GM18867 (cell line): ENCODE data around the gene CDH4.

Source experiments
- ATAC-seq: cut with Tn5 transposase; IDR thresholded peaks from one replicate; pipeline ENCODE4 v1.9.1; 2021; ENCODE audit warnings: mild to moderate bottlenecking, moderate library complexity; ENCODE audit not compliant: unreplicated experiment

CDH4 gene

GRCh38 chr20:61723529-61724257 is 471.6 kb downstream of the CDH4 start:
- no peak for ATAC-seq

GRCh38 chr20:61724376-61724775 is 472.3 kb downstream of the CDH4 start:
- no peak for ATAC-seq

GRCh38 chr20:61725145-61725544 is 473.1 kb downstream of the CDH4 start:
- ATAC-seq: no peak

- ATAC-seq: no peak
Measured at GRCh38 chr20:61725966-61726365, 473.9 kb downstream of the CDH4 start.

- ATAC-seq: no peak
Measured at GRCh38 chr20:61726979-61727378, 474.9 kb downstream of the CDH4 start.

GRCh38 chr20:61727761-61728160 is 475.7 kb downstream of the CDH4 start:
- ATAC-seq: no peak

- ATAC-seq: no peak
Measured at GRCh38 chr20:61728326-61728725, 476.3 kb downstream of the CDH4 start.

GRCh38 chr20:61728786-61729770 is 477.0 kb downstream of the CDH4 start:
- no peak for ATAC-seq

- no peak for ATAC-seq
Measured at GRCh38 chr20:61730631-61731362, 478.7 kb downstream of the CDH4 start.

GRCh38 chr20:61731363-61732181 is 479.5 kb downstream of the CDH4 start:
- ATAC-seq: no peak

- ATAC-seq: no peak
Measured at GRCh38 chr20:61732511-61733210, 480.6 kb downstream of the CDH4 start.

GRCh38 chr20:61733216-61733615 is 481.2 kb downstream of the CDH4 start:
- no peak for ATAC-seq

- no peak for ATAC-seq
Measured at GRCh38 chr20:61733891-61734732, 482.1 kb downstream of the CDH4 start.

GRCh38 chr20:61734733-61735502 is 482.9 kb downstream of the CDH4 start:
- no peak for ATAC-seq

- no peak for ATAC-seq
Measured at GRCh38 chr20:61735503-61735785, 483.4 kb downstream of the CDH4 start.

GRCh38 chr20:61736001-61736635 is 484.1 kb downstream of the CDH4 start:
- ATAC-seq: no peak

- ATAC-seq: no peak
Measured at GRCh38 chr20:61736751-61737310, 484.8 kb downstream of the CDH4 start.

GRCh38 chr20:61737346-61737745 is 485.3 kb downstream of the CDH4 start:
- ATAC-seq: no peak
